Skeletal muscle satellite cell (primary cell): ENCODE measurements around the gene STK32C.

Source experiments
- H3K27me3 ChIP-seq: 2 replicates; pipeline ENCODE4 v1.7.0; 2013; ENCODE audit warnings: low read length; ENCODE audit not compliant: control insufficient read depth, insufficient read depth
- H3K36me3 ChIP-seq: 2 replicates; pipeline ENCODE4 v1.7.0; 2013; ENCODE audit warnings: mild to moderate bottlenecking, control low read depth, low read length; ENCODE audit not compliant: insufficient read depth
- H3K4me1 ChIP-seq: 2 replicates; pipeline ENCODE4 v1.7.0; 2013; ENCODE audit warnings: low read length; ENCODE audit not compliant: control insufficient read depth, insufficient read depth
- H3K4me2 ChIP-seq: 2 replicates; pipeline ENCODE4 v1.7.0; 2013; ENCODE audit warnings: mild to moderate bottlenecking, low read length
- H3K4me3 ChIP-seq: 2 replicates; pipeline ENCODE4 v1.7.0; 2013; ENCODE audit warnings: low read length
- H3K9ac ChIP-seq: 2 replicates; pipeline ENCODE4 v1.7.0; 2013; ENCODE audit warnings: mild to moderate bottlenecking, low read depth, low read length, moderate library complexity
- H3K9me3 ChIP-seq: replicated peaks from 2 replicates; pipeline ENCODE4 v1.7.0; 2013; ENCODE audit warnings: mild to moderate bottlenecking, control low read depth, low read length

The STK32C gene

DNA sequence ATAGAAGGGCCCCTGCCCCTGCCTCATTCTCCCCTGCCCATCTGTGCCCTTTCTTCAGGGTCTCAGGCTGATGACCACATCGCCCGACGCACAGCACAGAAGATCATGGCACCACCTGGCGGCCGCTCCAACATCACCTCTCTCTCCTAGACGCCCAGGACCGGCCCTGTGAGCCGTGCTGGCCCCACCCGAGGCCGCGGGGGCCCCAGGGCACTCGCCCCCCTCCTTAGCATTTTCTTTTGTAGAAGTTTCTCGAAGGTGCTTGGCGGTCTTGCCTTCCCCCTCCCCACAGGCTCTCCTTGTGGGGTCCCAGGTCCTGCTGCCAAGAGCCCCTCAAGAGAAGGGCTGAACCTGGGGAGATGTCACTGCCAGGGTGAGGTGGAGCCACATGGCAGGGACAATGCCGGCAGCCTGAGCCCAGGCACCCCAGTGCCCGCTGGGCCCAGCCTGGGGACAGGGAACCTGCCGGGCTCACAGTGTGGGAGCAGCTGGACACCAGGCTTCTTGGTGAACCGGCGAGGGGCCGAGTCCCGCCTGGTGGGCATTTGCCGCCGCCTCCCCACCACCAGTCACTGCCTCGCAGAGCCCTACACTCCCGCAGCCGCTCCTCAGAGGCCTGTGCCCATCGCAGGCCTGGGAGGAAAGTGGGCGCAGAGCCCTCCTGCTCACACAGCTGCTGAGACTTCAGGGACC lies 102.8 kb downstream of the STK32C start:
- Histone ChIP-seq H3K4me3 (no peak overlapping the region), H3K9me3 (no peaks in the 10 kb centered on the region), H3K9ac (no peak overlapping the region), H3K27me3 (no peaks in the 10 kb centered on the region), H3K36me3 (no peaks in the 10 kb centered on the region), H3K4me2 (no peak overlapping the region), H3K4me1 (no peaks in the 10 kb centered on the region)

DNA sequence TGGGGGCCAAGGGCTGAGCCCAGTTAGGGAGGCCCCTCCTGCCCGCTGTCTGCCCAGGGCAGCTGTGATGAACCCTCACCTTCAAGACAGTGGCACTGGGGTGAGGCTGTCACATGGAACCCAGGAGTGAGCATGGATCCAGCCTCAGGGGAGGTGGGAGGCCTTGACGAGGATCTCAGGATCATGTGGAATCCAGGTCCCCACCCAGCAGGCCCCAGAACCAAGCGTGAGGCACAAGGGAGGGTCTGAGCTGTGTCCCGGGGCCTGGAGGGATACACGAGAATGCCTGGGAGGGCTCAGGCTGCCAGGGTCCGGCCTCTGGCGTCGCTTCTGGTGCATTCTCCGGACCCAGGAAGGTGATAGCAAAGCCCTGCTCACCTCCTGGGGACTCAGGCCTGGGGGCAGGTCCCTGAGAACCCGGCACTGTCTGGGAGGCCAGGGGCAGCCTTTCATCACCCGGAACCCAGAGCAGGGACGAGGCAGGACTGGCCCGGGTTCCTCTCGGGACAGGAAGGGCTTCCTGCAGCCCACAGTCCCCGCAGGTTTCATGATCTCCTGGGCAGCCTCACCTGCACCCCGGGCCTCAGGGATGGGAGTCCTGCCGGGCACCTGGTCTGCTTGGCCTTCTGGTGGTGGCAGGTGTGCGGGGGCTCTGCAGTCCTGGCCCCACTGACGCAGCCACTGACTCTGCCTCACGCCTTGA lies 103.5 kb downstream of the STK32C start:
- no peak overlapping the region for H3K9ac ChIP-seq
- H3K9me3 ChIP-seq, result no peaks in the 10 kb centered on the region
- H3K27me3 ChIP-seq, result no peaks in the 10 kb centered on the region
- H3K4me1 ChIP-seq, result no peaks in the 10 kb centered on the region
- no peaks in the 10 kb centered on the region for H3K36me3 ChIP-seq
- H3K4me3 ChIP-seq, result no peak overlapping the region
- H3K4me2 ChIP-seq, result no peak overlapping the region

DNA sequence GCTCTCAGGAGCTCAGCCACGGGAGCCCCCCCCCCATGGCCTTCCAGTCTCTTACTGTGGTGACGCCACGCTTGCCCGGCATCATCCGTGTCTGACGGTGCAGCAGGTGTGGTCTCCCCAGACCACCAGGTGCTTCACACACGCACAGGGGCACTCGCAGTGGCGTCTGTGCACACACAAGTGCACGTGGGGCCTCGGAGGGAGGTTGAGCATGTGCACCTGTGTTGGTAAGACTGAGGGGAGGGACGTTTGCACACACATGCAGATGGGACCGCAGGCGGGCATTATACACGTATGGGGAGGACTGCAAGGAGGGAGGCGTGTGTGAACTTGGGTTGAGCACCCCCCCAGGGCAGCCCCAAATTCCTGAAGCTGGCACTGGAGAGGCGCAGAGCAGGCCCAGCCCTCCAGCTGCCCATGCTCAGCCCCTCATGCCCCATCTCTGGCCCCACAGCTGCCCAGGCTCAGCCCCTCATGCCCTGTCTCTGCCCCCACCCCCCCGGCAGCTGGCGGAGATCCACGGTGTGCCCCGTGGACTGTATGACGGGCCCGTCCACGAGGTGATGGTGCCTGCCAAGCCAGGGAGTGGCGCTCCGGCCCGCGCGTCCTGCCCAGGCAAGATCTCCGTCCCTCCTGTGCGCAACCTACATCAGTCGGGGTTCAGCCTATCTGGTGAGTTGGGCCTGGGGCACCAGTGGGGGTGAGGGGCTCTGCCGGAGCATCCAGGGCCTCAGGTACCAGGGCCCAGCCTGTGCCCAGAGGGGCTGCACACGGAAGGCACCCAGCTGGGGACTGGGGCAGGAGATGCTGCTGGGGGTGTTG lies 104.3 kb downstream of the STK32C start:
- H3K27me3 ChIP-seq, result no peaks in the 10 kb centered on the region
- H3K4me1 ChIP-seq, result no peaks in the 10 kb centered on the region
- no peak overlapping the region for H3K9ac ChIP-seq
- no peaks in the 10 kb centered on the region for H3K9me3 ChIP-seq
- no peaks in the 10 kb centered on the region for H3K36me3 ChIP-seq
- H3K4me2 ChIP-seq, result no peak overlapping the region
- H3K4me3 ChIP-seq, result no peak overlapping the region

DNA sequence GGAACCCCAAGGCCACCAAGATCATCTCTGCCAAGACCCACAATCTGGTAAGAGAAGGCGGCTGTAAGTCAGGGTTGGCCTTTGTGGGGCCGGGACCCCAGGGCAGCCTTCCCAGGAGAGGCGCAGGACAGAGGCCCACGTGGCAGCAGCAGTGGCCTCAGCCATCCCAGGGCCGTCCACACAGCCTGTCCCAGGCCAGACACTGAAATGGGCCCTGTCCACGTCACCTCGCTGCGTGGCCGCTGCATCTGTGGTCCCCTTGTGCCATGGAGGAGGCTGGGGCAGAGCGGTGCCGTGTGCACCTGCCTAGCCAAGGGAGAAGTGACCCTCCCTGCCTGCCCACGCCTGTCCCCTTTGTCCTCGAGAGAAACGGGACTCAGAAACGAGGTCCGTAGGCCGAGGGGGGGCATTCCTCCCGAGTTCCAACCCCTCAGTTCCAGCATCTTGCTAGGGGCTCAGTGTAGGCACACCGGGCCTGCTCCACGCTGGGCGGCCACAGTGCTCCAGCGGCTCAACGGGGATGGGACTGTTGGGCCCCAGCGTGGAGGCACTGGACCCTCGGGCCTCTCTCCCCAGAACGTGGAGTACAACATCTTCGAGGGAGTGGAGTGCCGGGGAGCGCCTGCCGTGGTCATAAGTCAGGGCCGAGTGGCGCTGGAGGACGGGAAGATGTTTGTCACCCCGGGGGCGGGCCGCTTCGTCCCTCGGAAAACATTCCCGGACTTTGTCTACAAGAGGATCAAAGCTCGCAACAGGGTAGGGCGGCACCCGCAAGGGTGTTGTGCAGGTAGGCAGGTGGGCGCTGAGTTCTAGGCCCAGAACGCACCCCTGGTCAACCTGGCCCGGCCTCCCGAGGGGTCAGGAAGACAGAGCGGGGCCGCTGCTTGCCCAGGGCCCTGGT lies 105.4 kb downstream of the STK32C start:
- Histone ChIP-seq H3K9me3 (no peaks in the 10 kb centered on the region), H3K9ac (no peak overlapping the region), H3K4me2 (no peak overlapping the region), H3K36me3 (no peaks in the 10 kb centered on the region), H3K4me3 (no peak overlapping the region), H3K27me3 (no peaks in the 10 kb centered on the region), H3K4me1 (no peaks in the 10 kb centered on the region)

DNA sequence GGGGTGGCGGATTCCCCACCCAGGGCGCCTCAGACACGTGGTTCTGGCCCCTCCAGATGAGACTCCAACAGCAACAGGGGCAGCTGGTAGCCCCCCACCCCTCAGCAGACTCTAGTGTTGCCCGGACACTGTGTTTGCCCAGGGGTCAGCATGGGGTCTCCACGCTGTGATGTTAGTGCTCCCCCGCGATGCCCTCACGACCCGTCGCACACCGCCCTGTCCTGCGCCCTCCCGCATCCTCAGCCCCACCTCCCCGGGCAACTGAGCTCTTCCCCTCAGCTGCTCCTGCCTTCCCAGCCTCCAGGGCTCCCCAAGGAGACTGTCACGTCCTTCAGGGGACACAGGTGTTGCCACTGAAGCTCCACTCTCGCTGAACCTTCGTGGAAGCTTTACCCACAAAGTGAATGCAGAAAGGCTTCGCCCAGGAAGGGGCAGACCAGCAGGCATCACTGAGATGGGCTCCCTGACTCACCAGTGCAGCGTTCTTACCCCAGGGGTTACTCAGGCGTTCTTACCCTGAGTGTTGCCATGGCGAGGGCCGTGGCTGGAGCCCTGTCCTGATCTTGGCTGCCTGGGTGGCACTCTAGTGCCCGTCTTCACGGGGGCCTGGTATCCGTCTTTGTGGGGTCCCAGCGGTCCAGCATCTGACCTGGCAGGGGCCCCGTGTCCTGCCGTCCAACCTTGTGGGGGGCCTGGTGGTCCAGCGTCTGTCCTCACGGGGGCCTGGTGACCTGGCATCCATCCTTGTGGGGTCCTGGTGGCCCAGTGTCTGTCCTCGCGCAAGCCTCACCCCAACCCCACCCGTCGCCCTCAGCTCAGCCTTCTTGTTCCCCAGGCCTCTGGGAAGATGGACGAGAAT lies 106.4 kb downstream of the STK32C start:
- no peaks in the 10 kb centered on the region for H3K4me1 ChIP-seq
- no peak overlapping the region for H3K4me3 ChIP-seq
- H3K9me3 ChIP-seq, result no peaks in the 10 kb centered on the region
- H3K9ac ChIP-seq, result no peak overlapping the region
- H3K36me3 ChIP-seq, result no peaks in the 10 kb centered on the region
- no peaks in the 10 kb centered on the region for H3K27me3 ChIP-seq
- H3K4me2 ChIP-seq, result no peak overlapping the region

DNA sequence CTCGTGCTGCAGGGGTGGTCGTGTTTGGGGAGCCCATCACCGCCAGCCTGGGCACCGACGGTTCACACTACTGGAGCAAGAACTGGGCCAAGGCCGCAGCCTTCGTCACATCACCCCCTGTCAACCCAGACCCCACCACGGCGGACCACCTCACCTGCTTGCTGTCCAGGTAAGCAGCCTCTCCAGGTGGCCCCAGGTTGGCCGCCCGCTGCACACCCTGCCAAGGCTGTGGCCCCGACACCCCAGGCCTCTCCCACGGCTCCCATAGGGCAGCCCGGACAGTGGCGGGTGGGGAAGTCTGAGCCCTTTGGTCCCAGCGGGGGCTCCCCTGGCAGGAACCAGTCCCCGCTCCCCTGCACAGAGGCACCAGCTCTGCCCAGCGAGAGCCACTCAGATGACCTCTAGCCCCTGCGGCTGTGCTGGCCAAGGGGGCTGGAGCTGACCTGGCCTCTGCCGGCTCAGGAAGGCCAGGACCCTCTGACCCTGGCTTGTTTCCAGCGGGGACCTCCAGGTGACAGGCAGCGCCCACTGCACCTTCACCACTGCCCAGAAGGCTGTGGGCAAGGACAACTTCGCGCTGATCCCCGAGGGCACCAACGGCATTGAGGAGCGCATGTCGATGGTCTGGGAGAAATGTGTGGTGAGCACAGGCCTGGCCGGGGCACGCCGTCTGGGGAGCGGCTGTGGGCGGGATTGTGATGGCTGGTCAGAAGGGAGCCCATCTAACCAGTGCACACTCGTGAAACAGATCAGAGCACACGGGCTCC lies 107.2 kb downstream of the STK32C start:
- Histone ChIP-seq H3K36me3 (no peaks in the 10 kb centered on the region), H3K4me2 (no peak overlapping the region), H3K4me1 (no peaks in the 10 kb centered on the region), H3K9me3 (no peaks in the 10 kb centered on the region), H3K4me3 (no peak overlapping the region), H3K27me3 (no peaks in the 10 kb centered on the region), H3K9ac (no peak overlapping the region)

DNA sequence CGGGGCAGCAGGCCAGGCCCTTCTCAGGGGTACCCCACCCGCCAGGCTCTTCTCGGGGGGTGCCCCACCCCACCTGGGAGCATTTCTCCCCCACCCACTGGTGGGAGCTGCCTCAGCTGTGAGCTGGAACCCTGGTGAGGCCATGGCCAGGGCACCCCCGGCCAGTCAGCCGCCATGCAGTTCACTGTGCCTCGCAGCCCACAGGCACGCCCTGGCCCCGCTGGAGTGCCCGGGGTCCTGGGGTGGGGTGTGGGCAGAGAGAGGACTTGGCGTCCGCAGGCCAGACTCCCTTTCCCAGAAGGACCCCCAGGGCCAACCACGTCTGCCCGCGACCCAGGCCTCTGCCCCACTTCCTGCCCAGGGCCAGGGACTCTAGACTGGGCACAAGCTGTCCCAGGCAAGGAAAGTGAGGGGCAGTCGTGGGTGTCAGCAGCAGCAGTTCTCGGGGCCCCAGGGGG lies 107.9 kb downstream of the STK32C start:
- no peaks in the 10 kb centered on the region for H3K36me3 ChIP-seq
- no peaks in the 10 kb centered on the region for H3K4me1 ChIP-seq
- no peak overlapping the region for H3K4me2 ChIP-seq
- no peaks in the 10 kb centered on the region for H3K9me3 ChIP-seq
- H3K27me3 ChIP-seq, result no peaks in the 10 kb centered on the region
- no peak overlapping the region for H3K9ac ChIP-seq
- H3K4me3 ChIP-seq, result no peak overlapping the region

DNA sequence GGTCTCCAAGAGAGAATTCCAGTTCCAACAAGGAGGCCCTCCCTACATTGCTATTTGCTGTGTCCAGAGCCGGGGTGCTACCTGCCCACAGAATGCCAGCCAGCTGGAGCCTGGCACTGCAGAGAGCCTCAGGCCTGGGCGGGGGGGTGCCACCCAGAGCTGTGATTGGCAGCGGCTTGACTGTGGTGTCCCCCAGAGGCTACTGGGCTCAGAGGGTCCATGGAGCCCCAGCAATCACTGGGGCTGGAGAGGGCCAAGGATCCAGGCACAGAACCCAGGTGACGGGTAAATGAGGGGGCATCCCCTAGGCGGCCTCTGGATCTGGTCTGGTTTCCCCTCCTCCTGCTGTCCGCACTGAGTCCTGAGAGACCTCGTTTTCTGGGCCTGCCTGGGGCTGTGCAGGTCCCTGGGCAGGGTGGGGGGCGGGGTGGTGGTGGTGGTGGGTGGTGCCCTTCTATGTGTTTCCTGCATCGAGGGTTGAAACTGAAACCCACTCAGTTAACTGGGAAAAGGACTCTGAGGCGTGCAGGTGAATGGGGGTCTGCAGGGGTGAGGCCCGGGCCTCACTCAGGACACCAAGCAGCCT lies 108.4 kb downstream of the STK32C start:
- Histone ChIP-seq H3K27me3 (no peaks in the 10 kb centered on the region), H3K4me2 (no peak overlapping the region), H3K9ac (no peak overlapping the region), H3K4me1 (no peaks in the 10 kb centered on the region), H3K36me3 (no peaks in the 10 kb centered on the region), H3K4me3 (no peak overlapping the region), H3K9me3 (no peaks in the 10 kb centered on the region)

DNA sequence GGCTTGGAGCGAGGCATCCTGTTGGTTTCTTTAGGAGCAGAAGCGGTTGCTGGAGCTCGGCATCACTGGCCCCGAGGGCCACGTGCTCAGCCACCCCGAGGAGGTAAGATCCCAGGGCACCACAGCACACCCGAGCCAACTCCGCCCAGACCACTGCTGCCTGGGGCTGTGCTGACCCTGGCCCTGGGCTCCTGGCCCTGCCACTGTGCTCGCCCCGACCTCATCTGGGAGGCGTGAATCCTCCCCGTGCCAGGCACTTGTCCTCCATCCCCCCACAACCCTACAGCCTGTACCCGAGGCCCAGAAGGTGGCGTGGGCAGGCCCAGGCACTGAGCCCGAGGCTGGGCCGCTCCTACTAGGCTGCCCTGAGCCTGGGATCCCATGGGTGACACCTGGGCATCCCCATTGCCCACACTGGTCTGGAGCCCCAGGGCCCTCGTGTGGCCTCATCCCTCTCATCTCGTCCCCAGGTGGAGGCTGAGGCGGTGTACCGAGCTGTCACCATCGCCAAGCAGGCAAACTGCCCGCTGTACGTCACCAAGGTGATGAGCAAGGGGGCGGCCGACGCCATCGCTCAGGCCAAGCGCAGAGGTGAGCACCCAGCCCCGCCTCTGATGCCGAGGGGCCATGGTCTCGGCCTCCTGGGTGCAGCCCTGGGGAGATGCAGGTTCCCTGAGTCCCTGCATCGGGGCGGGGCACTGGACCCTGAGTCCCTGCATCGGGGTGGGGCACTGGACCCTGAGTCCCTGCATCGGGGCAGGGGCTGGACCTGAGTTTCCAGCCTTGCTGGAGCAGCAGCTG lies 109.2 kb downstream of the STK32C start:
- no peak overlapping the region for H3K4me3 ChIP-seq
- H3K27me3 ChIP-seq, result no peaks in the 10 kb centered on the region
- no peaks in the 10 kb centered on the region for H3K9me3 ChIP-seq
- H3K4me1 ChIP-seq, result no peaks in the 10 kb centered on the region
- no peak overlapping the region for H3K4me2 ChIP-seq
- H3K36me3 ChIP-seq, result no peaks in the 10 kb centered on the region
- H3K9ac ChIP-seq, result no peak overlapping the region
